PFSK-1 (cell line): ENCODE measurements around the gene CDT1.

Experiments
- FOXP2 ChIP-seq: optimal IDR thresholded peaks from 2 replicates; pipeline ENCODE3; 2011; ENCODE audit warnings: borderline replicate concordance, control low read depth, inconsistent platforms; ENCODE audit not compliant: insufficient read depth; ENCODE audit errors: extremely low read length, extremely low read depth
- POLR2AphosphoS5 ChIP-seq: IDR thresholded peaks from 2 replicates; pipeline ENCODE4 v1.6.1; 2012; ENCODE audit warnings: low read depth, mild to moderate bottlenecking, control low read depth, low read length, moderate library complexity
- SIN3A ChIP-seq: IDR thresholded peaks from 2 replicates; pipeline ENCODE4 v1.6.1; 2012; ENCODE audit warnings: mild to moderate bottlenecking, low read length, moderate library complexity, borderline replicate concordance; ENCODE audit not compliant: insufficient read depth
- TAF1 ChIP-seq: IDR thresholded peaks from 2 replicates; pipeline ENCODE4 v1.6.1; 2012; ENCODE audit warnings: low read length, control low read depth, borderline replicate concordance; ENCODE audit not compliant: insufficient read depth
- TF ChIP-seq, protein P1 (sequence below), 2 experiments: IDR thresholded peaks; 2 replicates each; pipeline versions ENCODE4 v1.6.1 to v1.8.0; 2011 to 2012; ENCODE audit warnings: low read depth in 2 of 2, low read length in 2 of 2, control low read depth in 1 of 2, inconsistent platforms in 1 of 2, mild to moderate bottlenecking in 1 of 2, moderate library complexity in 1 of 2; ENCODE audit not compliant: insufficient read depth in 1 of 2

The CDT1 gene

DNA sequence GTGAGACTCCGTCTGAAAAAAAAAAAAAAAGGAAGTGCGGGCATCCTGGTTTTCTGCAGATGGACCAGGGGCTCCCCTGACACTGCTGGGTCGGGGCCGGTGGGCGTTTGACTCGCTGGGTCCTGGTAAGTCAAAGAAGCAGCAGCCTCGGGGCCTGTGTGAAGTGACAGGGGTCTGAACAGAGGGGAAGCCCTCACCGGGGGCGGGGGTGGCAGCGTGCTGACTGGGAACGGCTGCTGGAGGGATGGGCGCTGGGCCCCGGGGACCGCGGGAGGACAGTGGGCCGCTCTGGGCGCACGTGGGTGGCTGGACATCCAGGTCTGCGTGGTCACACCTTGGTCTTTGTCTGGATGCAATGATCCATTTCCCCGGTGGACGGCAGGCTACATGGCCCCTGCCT, 45.0 kb downstream of the CDT1 start:
- no peak for TF ChIP-seq FOXP2
- TF ChIP-seq SIN3A: no peak
- no peak for TF ChIP-seq TAF1
- TF ChIP-seq, protein P1, sequence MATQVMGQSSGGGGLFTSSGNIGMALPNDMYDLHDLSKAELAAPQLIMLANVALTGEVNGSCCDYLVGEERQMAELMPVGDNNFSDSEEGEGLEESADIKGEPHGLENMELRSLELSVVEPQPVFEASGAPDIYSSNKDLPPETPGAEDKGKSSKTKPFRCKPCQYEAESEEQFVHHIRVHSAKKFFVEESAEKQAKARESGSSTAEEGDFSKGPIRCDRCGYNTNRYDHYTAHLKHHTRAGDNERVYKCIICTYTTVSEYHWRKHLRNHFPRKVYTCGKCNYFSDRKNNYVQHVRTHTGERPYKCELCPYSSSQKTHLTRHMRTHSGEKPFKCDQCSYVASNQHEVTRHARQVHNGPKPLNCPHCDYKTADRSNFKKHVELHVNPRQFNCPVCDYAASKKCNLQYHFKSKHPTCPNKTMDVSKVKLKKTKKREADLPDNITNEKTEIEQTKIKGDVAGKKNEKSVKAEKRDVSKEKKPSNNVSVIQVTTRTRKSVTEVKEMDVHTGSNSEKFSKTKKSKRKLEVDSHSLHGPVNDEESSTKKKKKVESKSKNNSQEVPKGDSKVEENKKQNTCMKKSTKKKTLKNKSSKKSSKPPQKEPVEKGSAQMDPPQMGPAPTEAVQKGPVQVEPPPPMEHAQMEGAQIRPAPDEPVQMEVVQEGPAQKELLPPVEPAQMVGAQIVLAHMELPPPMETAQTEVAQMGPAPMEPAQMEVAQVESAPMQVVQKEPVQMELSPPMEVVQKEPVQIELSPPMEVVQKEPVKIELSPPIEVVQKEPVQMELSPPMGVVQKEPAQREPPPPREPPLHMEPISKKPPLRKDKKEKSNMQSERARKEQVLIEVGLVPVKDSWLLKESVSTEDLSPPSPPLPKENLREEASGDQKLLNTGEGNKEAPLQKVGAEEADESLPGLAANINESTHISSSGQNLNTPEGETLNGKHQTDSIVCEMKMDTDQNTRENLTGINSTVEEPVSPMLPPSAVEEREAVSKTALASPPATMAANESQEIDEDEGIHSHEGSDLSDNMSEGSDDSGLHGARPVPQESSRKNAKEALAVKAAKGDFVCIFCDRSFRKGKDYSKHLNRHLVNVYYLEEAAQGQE (IDR thresholded peaks at IDR 0.05; ENCODE audit: insufficient read depth in 1 of 2, low read depth in 2 of 2, low read length in 2 of 2): no peak
- no peak for TF ChIP-seq POLR2AphosphoS5

DNA sequence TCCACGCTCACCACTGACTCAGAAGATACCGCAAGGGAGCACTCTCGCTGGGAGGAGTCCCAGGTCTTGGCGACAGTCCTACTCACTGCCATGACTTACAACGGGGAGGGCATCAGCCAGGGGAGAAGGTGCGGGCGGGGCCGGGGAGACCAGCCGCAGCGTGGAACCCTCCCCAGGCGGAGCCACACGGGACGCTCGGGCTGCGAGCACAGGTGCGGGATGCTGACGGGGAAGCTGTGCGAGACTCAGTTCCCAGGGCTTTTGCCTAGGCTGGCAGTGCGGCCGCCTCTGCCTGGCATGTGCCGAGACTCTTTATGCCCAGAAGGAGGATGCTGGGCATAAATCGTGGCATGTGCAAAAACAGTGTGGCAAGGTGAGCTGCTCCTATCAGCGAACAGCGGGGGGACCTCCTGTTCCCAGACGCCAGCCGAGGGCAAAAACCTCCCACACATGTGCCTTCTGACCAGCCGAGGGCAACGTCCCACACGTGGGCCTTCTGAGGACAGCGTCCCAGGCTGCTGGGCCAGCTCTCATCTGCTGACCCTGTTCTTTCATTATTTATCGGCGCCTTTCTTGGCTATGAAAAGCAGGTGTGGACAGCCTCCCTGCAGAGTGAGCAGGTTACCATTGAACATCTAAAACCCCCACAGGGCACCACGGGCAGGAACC, 47.1 kb downstream of the CDT1 start:
- TF ChIP-seq SIN3A (no peak), TAF1 (no peak), FOXP2 (no peak), POLR2AphosphoS5 (no peak)
- TF ChIP-seq, protein P1 (IDR thresholded peaks at IDR 0.05; ENCODE audit: insufficient read depth in 1 of 2, low read depth in 2 of 2, low read length in 2 of 2): no peak

DNA sequence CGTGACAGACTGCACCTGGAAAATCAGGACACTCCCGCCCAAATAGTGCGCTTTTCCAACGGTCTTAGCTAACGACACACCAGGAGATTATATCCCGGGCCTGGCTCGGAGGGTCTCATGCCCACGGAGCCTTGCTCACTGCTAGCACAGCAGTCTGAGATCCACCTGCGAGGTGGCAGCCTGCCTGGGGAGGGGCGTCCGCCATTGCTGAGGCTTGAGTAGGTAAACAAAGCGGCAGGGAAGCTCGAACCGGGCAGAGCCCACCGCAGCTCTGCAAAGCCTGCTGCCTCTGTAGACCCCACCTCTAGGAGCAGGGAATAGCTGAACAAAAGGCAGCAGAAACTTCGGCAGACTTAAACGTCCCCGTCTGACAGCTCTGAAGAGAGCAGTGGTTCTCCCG, 48.0 kb downstream of the CDT1 start:
- TF ChIP-seq TAF1 (no peak), FOXP2 (no peak), SIN3A (no peak), POLR2AphosphoS5 (no peak)
- TF ChIP-seq, protein P1 (IDR thresholded peaks at IDR 0.05; ENCODE audit: insufficient read depth in 1 of 2, low read depth in 2 of 2, low read length in 2 of 2): no peak

DNA sequence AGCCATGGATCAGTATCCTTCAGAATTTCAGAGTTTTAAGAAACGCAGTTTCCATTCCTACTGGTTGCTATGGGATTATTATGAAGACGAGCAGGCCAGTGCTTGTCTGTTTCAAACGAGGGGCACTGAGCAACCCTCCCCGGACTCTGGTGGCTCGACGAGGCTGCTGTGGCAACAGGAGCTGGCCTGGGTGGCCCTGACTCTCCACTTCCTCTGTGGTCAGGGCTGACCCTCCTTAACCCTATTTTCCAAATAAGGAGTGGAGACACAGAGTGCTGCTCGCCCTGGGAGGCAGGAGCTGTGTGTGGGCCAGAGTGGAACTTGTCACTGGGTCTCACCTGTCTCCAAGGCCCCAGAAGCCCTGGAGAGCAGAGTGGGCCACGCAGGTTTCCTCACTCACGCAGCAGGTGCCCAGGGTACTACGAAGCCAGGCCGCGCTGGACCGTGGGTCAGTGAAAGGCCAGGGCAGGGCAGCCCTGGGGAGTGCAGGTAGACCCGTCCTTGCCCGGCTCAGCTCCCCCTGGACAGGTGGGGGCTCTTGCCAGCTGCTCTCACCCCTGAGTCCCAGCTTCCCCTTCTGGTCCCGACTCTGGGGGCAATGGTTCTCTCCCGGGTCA, 49.8 kb downstream of the CDT1 start:
- TF ChIP-seq POLR2AphosphoS5 (no peak), SIN3A (no peak), TAF1 (no peak), FOXP2 (no peak)
- TF ChIP-seq, protein P1 (IDR thresholded peaks at IDR 0.05; ENCODE audit: insufficient read depth in 1 of 2, low read depth in 2 of 2, low read length in 2 of 2): no peak
